Vagina (tissue), 2 donors: ENCODE measurements around the gene SPACA5B. TPM values are rescaled to one million over a fixed set of nuclear protein-coding genes. Genes with fewer than 3 reads are reported as not detected.
"Not testable (repeated sequence)": the region's sequence is repeated elsewhere in the genome, so short reads cannot be mapped to it uniquely, and the experiment has no call there.

Source experiments
- DNase-seq, 2 donors: peaks; one replicate each; pipeline ENCODE4 v3.0.0-alpha.2; 2017; ENCODE audit errors: extremely low spot score in 2 of 2
- H3K27ac ChIP-seq: fragments of 200-600 bp; sonication (generic); one replicate; pipeline ENCODE4 v1.5.1; 2019
- H3K27me3 ChIP-seq: fragments of 200-600 bp; sonication (generic); one replicate; pipeline ENCODE4 v1.5.1; 2019
- H3K36me3 ChIP-seq, 2 donors: fragments of 200-600 bp; sonication (generic); one replicate each; pipeline ENCODE4 v1.5.1; 2017 to 2019
- H3K4me1 ChIP-seq: fragments of 200-600 bp; sonication (generic); one replicate; pipeline ENCODE4 v1.5.1; 2019
- H3K4me3 ChIP-seq, 2 donors: fragments of 200-600 bp; sonication (generic); 1 replicate in 1 of 2; 2 replicates in 1 of 2; pipeline ENCODE4 v1.5.1; 2016 to 2019
- H3K9me3 ChIP-seq: fragments of 200-600 bp; sonication (generic); one replicate; pipeline ENCODE4 v1.5.1; 2019
- CTCF ChIP-seq, 3 experiments: fragments of 450-650 bp in 2 of 3; fragments of 200-600 bp in 1 of 3; sonication (generic) in 1 of 3; IDR thresholded peaks; one replicate each; pipeline ENCODE4 v1.5.1; 2017 to 2019; ENCODE audit warnings: antibody characterized with exemption in 3 of 3, mild to moderate bottlenecking in 2 of 3, moderate library complexity in 2 of 3
- POLR2A ChIP-seq, 2 donors: fragments of 450-650 bp; IDR thresholded peaks; one replicate each; pipeline ENCODE4 v1.6.1; 2017; ENCODE audit warnings: antibody characterized with exemption in 2 of 2, mild to moderate bottlenecking in 2 of 2, moderate library complexity in 2 of 2
- POLR2AphosphoS5 ChIP-seq, 2 donors: sonication (generic); formaldehyde crosslinking; IDR thresholded peaks; one replicate each; pipeline ENCODE4 v1.9.0; 2017; ENCODE audit warnings: antibody characterized with exemption in 2 of 2, mild to moderate bottlenecking in 2 of 2, low read depth in 1 of 2; ENCODE audit not compliant: insufficient read depth in 1 of 2
- intact Hi-C: fragments of 100-400 bp; cut with DNase I; formaldehyde crosslinking; loops from one replicate; pipeline ENCODE4 v1.15.1; 2023
- total RNA-seq: library from RNA; depleted of rRNA; stranded (reverse); fragments of >200 nt; gene quantifications from one replicate; pipeline ENCODE4 v1.2.3, GENCODE V29; 2016

The SPACA5B gene
- total RNA-seq, 1 donor from 2014 or later: not detected

- Histone ChIP-seq H3K36me3 (no peaks in the 10 kb centered on the region), H3K4me1 (no peaks in the 10 kb centered on the region), H3K4me3 (no peak overlapping the region), H3K27me3 (no peaks in the 10 kb centered on the region), H3K9me3 (no peaks in the 10 kb centered on the region), H3K27ac (no peak overlapping the region)
- TF ChIP-seq POLR2AphosphoS5 (IDR thresholded peaks at IDR 0.05; ENCODE audit: insufficient read depth in 1 of 2, low read depth in 1 of 2) (no peak), CTCF (IDR thresholded peaks at IDR 0.05) (no peak), POLR2A (IDR thresholded peaks at IDR 0.05) (no peak)
- intact Hi-C loops: no loop called here
- DNase-seq: no peak
Observed at GRCh38 chrX:48101443-48101842, 29.0 kb upstream of the SPACA5B start.

GRCh38 chrX:48102874-48103374, 27.5 kb upstream of the SPACA5B start:
- intact Hi-C loops: no loop called here
- H3K9me3 ChIP-seq: no peaks in the 10 kb centered on the region
- H3K27me3 ChIP-seq: no peaks in the 10 kb centered on the region
- H3K27ac ChIP-seq: no peak overlapping the region
- no peak overlapping the region for H3K4me3 ChIP-seq
- H3K36me3 ChIP-seq: no peaks in the 10 kb centered on the region
- TF ChIP-seq POLR2AphosphoS5 (IDR thresholded peaks at IDR 0.05; ENCODE audit: insufficient read depth in 1 of 2, low read depth in 1 of 2) (no peak), POLR2A (IDR thresholded peaks at IDR 0.05) (no peak), CTCF (IDR thresholded peaks at IDR 0.05) (no peak)
- DNase-seq: no peak
- no peaks in the 10 kb centered on the region for H3K4me1 ChIP-seq

- intact Hi-C loops: no loop called here
- TF ChIP-seq POLR2A (IDR thresholded peaks at IDR 0.05) (no peak), POLR2AphosphoS5 (IDR thresholded peaks at IDR 0.05; ENCODE audit: insufficient read depth in 1 of 2, low read depth in 1 of 2) (no peak)
Observed at GRCh38 chrX:48107717-48108116, 22.7 kb upstream of the SPACA5B start.

GRCh38 chrX:48125286-48125685, 5.1 kb upstream of the SPACA5B start:
- H3K4me3 ChIP-seq, H3K36me3 ChIP-seq, H3K9me3 ChIP-seq, H3K27ac ChIP-seq, H3K27me3 ChIP-seq, intact Hi-C loops, H3K4me1 ChIP-seq, DNase-seq: not testable (repeated sequence)

More at GRCh38 chrX:48107717-48108116, 22.7 kb upstream of the SPACA5B start:
- H3K9me3 ChIP-seq: no peaks in the 10 kb centered on the region
- no peaks in the 10 kb centered on the region for H3K4me1 ChIP-seq
- DNase-seq: no peak
- no peak overlapping the region for H3K27ac ChIP-seq
- H3K4me3 ChIP-seq: no peak overlapping the region
- H3K27me3 ChIP-seq: no peaks in the 10 kb centered on the region
- H3K36me3 ChIP-seq: no peaks in the 10 kb centered on the region

- H3K27me3 ChIP-seq, H3K4me1 ChIP-seq, H3K4me3 ChIP-seq, H3K36me3 ChIP-seq, intact Hi-C loops, H3K9me3 ChIP-seq, DNase-seq, H3K27ac ChIP-seq: not testable (repeated sequence)
Observed at GRCh38 chrX:48132308-48132844, 1.9 kb downstream of the SPACA5B start.

GRCh38 chrX:48139076-48139475, 8.7 kb downstream of the SPACA5B start:
- H3K27me3 ChIP-seq, H3K36me3 ChIP-seq, DNase-seq, H3K4me1 ChIP-seq, H3K27ac ChIP-seq, H3K9me3 ChIP-seq, intact Hi-C loops, H3K4me3 ChIP-seq: not testable (repeated sequence)

GRCh38 chrX:48141810-48142508, 11.5 kb downstream of the SPACA5B start:
- H3K36me3 ChIP-seq, H3K9me3 ChIP-seq, H3K4me1 ChIP-seq, DNase-seq, H3K27me3 ChIP-seq, intact Hi-C loops, H3K27ac ChIP-seq, H3K4me3 ChIP-seq: not testable (repeated sequence)

- DNase-seq, H3K4me3 ChIP-seq, H3K27ac ChIP-seq, intact Hi-C loops, H3K9me3 ChIP-seq, H3K36me3 ChIP-seq, H3K27me3 ChIP-seq, H3K4me1 ChIP-seq: not testable (repeated sequence)
Observed at GRCh38 chrX:48142697-48143096, 12.3 kb downstream of the SPACA5B start.
